Ascending aorta (tissue), 2 donors: ENCODE data around the gene PNPLA2. TPM values are rescaled to one million over a fixed set of nuclear protein-coding genes. Genes with fewer than 3 reads are reported as not detected.

Experiments
- DNase-seq, 2 donors: peaks; one replicate each; pipeline ENCODE4 v3.0.0-alpha.2; 2019; ENCODE audit warnings: low spot score in 2 of 2
- H3K27ac ChIP-seq, 2 donors: fragments of 200-600 bp; sonication (generic); one replicate each; pipeline ENCODE4 v1.5.1; 2016 to 2017; ENCODE audit warnings: mild to moderate bottlenecking in 1 of 2
- H3K27me3 ChIP-seq: fragments of 200-600 bp; sonication (generic); one replicate; pipeline ENCODE4 v1.5.1; 2017
- H3K36me3 ChIP-seq, 2 donors: fragments of 200-600 bp; sonication (generic); one replicate each; pipeline ENCODE4 v1.5.1; 2016
- H3K4me1 ChIP-seq, 2 donors: fragments of 200-600 bp; sonication (generic); one replicate each; pipeline ENCODE4 v1.5.1; 2016 to 2017; ENCODE audit warnings: mild to moderate bottlenecking in 1 of 2
- H3K4me3 ChIP-seq, 2 donors: fragments of 200-600 bp; sonication (generic); one replicate each; pipeline ENCODE4 v1.5.1; 2016 to 2017; ENCODE audit warnings: mild to moderate bottlenecking in 1 of 2
- H3K9me3 ChIP-seq, 2 donors: fragments of 200-600 bp; sonication (generic); one replicate each; pipeline ENCODE4 v1.5.1; 2016
- intact Hi-C: fragments of 100-400 bp; cut with DNase I; formaldehyde crosslinking; loops from one replicate; pipeline ENCODE4 v1.15.1; 2023
- total RNA-seq: library from RNA; depleted of rRNA; stranded (reverse); fragments of >200 nt; gene quantifications from one replicate; pipeline ENCODE4 v1.1.0, GENCODE V29; 2016
- TF ChIP-seq, protein P1 (sequence below), 3 experiments: fragments of 200-600 bp in 2 of 3; fragments of 450-650 bp in 1 of 3; sonication (generic) in 2 of 3; IDR thresholded peaks; one replicate each; pipeline ENCODE4 v1.5.1; 2016 to 2019; ENCODE audit warnings: antibody characterized with exemption in 3 of 3, mild to moderate bottlenecking in 1 of 3, moderate library complexity in 1 of 3

The PNPLA2 gene
- total RNA-seq, 1 donor from 2014 or later = 214 TPM

DNA sequence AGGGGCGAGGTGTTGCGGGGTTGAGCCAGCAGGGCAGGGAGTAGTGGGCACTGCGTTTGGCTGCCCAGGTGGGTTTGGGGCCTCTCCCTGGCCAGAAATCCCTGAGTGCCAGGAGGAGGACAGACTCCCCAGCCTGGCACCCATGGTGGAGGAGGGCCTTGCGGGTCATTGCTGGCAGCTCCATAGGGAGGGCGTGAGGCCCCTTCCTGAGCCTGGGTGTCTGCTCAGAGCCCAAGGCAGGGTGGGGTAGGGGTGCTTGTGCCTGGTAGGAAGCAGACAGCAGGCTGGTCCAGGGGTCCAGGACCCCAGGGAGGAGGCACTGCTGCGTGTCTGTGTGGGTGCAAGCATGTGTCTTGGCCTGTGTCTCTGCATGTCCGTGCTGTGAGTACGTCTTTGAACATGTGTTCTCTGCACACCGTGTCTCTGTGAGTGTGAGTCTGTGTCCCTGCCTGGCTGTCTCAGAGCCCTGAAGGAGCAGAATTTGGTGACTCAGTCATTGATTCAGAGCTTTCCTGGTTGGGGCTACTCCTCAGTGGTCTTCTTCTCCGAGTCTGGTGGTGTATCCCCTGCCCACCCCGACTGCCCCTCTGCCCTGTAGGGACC is 27.9 kb downstream of the PNPLA2 start:
- no peak for DNase-seq
- Histone ChIP-seq H3K27ac (peak overlapping the region; percentile 92 to 95), H3K9me3 (no peaks in the 10 kb centered on the region), H3K4me1 (peaks cover 40 to 44% of the 10 kb centered on the region in 2 donors), H3K4me3 (no peak overlapping the region), H3K27me3 (no peaks in the 10 kb centered on the region), H3K36me3 (no peaks in the 10 kb centered on the region)
- intact Hi-C loops = loop anchor here (5.0 to 10.0 kb wide), 4 partner anchors 66 to 918 kb away; partner anchors contain the start of genes AP2A2, CHID1 and CTSD
- TF ChIP-seq, protein P1, sequence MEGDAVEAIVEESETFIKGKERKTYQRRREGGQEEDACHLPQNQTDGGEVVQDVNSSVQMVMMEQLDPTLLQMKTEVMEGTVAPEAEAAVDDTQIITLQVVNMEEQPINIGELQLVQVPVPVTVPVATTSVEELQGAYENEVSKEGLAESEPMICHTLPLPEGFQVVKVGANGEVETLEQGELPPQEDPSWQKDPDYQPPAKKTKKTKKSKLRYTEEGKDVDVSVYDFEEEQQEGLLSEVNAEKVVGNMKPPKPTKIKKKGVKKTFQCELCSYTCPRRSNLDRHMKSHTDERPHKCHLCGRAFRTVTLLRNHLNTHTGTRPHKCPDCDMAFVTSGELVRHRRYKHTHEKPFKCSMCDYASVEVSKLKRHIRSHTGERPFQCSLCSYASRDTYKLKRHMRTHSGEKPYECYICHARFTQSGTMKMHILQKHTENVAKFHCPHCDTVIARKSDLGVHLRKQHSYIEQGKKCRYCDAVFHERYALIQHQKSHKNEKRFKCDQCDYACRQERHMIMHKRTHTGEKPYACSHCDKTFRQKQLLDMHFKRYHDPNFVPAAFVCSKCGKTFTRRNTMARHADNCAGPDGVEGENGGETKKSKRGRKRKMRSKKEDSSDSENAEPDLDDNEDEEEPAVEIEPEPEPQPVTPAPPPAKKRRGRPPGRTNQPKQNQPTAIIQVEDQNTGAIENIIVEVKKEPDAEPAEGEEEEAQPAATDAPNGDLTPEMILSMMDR (IDR thresholded peaks at IDR 0.05) = no peak

DNA sequence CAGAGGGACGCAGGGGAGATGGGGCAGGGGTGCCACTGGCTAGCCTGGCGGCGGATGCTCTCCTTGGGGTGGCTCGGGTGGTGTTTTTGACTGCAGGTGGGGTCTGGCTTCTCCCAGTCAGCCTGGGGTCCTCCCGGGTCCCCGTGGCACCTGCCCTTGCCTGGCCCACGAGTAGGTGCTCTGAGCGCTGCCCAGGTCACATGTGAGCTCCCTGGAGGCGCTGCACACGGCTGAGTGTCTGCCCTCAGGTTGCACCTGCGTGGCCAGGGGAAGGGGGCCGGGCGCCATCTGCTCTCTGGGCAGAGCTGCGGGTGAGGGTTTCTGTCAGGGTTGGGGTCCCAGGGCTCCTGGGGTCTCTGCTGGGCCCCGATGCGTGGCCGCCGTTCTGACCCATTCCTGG is 29.2 kb downstream of the PNPLA2 start:
- no peak for DNase-seq
- TF ChIP-seq, protein P1 (IDR thresholded peaks at IDR 0.05) = no peak
- H3K4me3 ChIP-seq = no peak overlapping the region
- peaks cover 39 to 43% of the 10 kb centered on the region in 2 donors for H3K4me1 ChIP-seq
- H3K27ac ChIP-seq = no peak overlapping the region
- H3K9me3 ChIP-seq = no peaks in the 10 kb centered on the region
- intact Hi-C loops = loop anchor here (1.0 to 10.0 kb wide), 5 partner anchors 64 to 917 kb away; partner anchors contain the start of genes AP2A2, CHID1 and CTSD
- H3K27me3 ChIP-seq = no peaks in the 10 kb centered on the region
- H3K36me3 ChIP-seq = no peaks in the 10 kb centered on the region

DNA sequence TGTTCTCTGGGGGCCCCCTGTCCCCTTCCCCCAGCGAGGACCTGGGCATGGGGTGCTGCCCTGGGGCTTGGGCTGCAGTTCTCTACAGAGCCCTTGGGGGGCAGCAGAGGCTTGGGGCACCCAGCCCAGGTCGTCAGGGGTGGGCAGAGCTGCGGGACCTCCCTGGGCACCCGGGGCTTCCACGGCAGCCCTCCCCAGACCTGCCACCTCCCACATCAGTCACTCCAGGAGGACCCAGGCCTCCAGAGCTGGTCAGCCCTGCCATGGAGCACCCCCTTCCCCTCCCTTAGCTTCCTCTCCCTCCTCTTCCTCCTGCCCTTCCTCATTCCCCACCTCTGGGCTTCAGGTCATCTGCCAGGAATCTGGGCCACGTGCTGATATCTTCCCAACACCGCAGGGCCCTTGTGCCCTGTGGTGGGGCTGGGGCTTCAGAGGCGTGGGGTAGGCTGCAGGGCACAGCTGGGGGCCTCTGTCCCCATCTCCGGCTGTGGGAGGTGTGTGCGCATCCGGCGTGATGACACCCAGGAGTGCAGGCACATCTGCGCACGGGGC is 29.7 kb downstream of the PNPLA2 start:
- intact Hi-C loops = loop anchor here (1.0 to 10.0 kb wide), 5 partner anchors 64 to 916 kb away; partner anchors contain the start of genes AP2A2, CHID1 and CTSD
- DNase-seq = no peak
- H3K27me3 ChIP-seq = no peaks in the 10 kb centered on the region
- H3K4me1 ChIP-seq = peaks cover 34 to 40% of the 10 kb centered on the region in 2 donors
- H3K4me3 ChIP-seq = peak overlapping the region in 1 of 2 donors; percentile 71
- no peak overlapping the region for H3K27ac ChIP-seq
- H3K9me3 ChIP-seq = no peaks in the 10 kb centered on the region
- H3K36me3 ChIP-seq = no peaks in the 10 kb centered on the region
- TF ChIP-seq, protein P1 (IDR thresholded peaks at IDR 0.05) = peak; percentile 81 to 95 (median 94)

DNA sequence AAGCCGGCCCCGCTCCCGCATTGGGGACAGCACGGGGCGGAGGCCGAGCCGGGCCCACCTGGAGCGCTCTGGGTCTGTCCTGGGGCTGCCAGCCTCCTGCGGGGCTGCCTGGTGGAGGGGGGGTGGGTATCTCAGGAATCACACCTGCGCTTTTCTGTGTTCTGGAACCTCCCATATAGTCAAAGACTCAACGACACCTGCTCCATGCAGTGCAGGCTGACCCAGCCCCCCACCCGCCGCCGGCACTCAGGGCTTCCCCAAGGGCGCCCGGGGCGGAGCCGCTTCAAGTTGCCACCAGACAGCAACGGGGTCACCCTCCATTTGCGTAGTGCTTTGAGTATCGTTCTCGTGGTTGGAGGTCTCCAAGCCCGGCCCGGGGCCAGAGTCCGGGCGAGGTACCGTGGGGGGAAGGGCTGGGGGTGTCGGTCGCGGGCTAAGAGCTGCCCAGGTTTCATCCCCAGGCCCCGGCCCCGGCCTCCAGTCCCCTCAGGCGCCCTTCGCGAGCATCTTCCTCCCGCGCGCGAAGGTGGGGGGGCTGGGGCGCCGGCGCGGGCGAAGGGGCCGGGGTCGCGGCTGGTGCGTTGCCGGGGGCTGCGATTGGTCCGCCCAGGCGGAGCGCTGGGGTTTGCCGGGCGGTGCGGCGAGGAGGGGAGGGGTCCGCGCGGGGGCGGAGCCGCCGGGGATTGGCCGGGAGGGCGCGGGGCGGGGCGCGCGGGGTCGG is 30.6 kb downstream of the PNPLA2 start:
- H3K9me3 ChIP-seq = no peaks in the 10 kb centered on the region
- no peak for DNase-seq
- peaks cover 26 to 37% of the 10 kb centered on the region in 2 donors for H3K4me1 ChIP-seq
- no peaks in the 10 kb centered on the region for H3K36me3 ChIP-seq
- intact Hi-C loops = loop anchor here (5.0 to 10.0 kb wide), 4 partner anchors 63 to 916 kb away; partner anchors contain the start of genes AP2A2, CHID1 and CTSD
- TF ChIP-seq, protein P1 (IDR thresholded peaks at IDR 0.05) = no peak
- no peak overlapping the region for H3K27ac ChIP-seq
- H3K27me3 ChIP-seq = no peaks in the 10 kb centered on the region
- peak overlapping the region; percentile 55 to 71 for H3K4me3 ChIP-seq

DNA sequence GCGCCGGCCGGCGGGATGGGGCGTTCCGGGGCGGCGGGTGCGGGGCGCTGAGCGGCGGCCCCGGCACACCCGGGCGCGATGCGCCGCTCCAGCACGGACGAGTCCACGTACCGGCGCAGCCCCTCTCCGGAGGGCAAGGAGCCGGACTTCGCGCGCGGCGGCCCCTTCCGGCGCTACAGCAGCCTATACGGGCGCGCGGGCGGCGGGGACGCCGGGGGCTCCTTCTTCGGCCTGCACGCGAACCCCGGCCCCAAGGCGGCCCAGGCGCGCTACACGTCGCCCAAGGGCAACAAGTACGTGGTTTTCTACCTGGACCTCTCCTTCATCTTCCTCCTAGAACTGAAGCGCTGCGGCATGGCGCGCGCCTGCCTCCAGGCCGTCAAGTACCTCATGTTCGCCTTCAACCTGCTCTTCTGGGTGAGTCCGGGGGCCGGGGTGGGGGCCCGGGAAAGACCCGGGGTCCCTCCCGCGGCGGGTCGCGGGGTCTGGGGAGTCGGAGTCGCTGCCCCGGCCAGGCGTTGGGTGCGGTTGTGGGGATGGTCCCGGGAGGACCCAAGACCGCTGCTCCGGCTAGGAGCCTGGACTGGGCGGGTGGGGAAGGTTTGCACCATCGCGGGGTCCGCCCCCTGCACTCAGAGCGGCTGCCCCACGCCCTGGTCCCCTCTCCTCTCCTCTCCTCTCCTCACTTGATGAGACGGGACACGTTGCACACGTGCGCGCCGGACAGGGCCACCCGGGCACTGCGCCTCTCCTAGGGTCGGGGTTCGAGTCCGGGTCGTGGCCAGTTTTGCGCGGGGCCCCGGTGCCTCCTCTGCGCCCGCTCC is 31.4 kb downstream of the PNPLA2 start:
- Histone ChIP-seq H3K36me3 (no peaks in the 10 kb centered on the region), H3K4me3 (peak overlapping the region; percentile 55 to 71), H3K27me3 (no peaks in the 10 kb centered on the region), H3K27ac (no peak overlapping the region), H3K4me1 (peaks cover 20 to 31% of the 10 kb centered on the region in 2 donors), H3K9me3 (no peaks in the 10 kb centered on the region)
- no peak for DNase-seq
- intact Hi-C loops = loop anchor here (5.0 to 10.0 kb wide), 4 partner anchors 62 to 915 kb away; partner anchors contain the start of genes AP2A2, CHID1 and CTSD
- TF ChIP-seq, protein P1 (IDR thresholded peaks at IDR 0.05) = no peak
